Uterus (tissue), 2 donors: Measurements from ENCODE around the gene MMP2.
A peak's percentile ranks its signal among the peaks of the same experiment; 100 is the strongest.

Source experiments
- CTCF ChIP-seq, 4 experiments: fragments of 200-600 bp in 2 of 4; fragments of 450-650 bp in 2 of 4; sonication (generic) in 2 of 4; IDR thresholded peaks; one replicate each; pipeline ENCODE4 v1.5.1; 2016 to 2019; ENCODE audit warnings: antibody characterized with exemption in 4 of 4, mild to moderate bottlenecking in 2 of 4, moderate library complexity in 1 of 4
- POLR2A ChIP-seq, 2 donors: fragments of 450-650 bp; IDR thresholded peaks; one replicate each; pipeline ENCODE4 v1.6.1; 2016; ENCODE audit warnings: antibody characterized with exemption in 2 of 2, mild to moderate bottlenecking in 1 of 2, moderate library complexity in 1 of 2

- TF ChIP-seq POLR2A (IDR thresholded peaks at IDR 0.05) (no peak), CTCF (IDR thresholded peaks at IDR 0.05) (peak in 1 of 4 experiments; percentile 10)
Observed at GRCh38 chr16:55501549-55502322, 22.7 kb downstream of the MMP2 start.
